ENCODE measurements around the gene ENC1.

ENC1 gene

DNA sequence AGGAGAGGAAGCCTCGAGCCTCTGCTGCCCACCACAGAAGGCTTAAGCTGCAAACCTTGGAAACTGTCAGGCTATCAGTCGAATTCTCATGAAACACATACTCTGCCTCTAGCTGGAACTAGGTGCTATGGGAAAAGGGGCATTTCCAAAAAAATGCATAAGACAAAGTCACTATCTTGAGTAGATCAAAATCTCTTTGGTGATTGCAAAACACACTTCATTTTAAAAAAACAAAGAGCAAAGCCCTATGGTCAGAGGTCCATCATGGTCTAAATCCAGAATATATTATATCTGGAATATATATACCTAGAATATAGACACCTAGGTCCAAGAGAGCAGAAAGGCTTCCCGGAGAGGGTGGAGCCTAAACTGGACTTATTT is 59.8 kb downstream of the ENC1 start:
- in situ Hi-C loops (cut with MboI; ENCODE audit: low sequenced_read_pairs) = no loop called here

DNA sequence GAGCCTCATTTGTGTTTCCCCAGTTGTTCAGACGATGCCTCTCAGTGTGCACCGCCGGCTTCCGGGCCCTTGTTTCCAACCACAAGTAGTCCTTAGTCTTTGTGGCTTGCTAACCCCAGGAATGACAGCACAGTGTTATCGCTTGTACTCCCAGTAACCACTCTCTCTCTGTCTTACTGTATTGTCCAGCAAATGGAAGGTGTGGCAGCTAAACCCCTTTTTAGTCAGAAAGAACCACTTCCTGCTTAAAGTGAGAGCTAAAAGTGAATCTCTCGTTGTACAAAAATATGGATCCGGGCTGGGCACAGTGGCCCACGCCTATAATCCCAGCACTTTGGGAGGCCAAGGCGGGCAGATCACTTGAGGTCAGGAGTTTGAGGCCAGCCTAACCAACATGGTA is 61.3 kb downstream of the ENC1 start:
- in situ Hi-C loops (cut with MboI; ENCODE audit: low sequenced_read_pairs) = no loop called here

DNA sequence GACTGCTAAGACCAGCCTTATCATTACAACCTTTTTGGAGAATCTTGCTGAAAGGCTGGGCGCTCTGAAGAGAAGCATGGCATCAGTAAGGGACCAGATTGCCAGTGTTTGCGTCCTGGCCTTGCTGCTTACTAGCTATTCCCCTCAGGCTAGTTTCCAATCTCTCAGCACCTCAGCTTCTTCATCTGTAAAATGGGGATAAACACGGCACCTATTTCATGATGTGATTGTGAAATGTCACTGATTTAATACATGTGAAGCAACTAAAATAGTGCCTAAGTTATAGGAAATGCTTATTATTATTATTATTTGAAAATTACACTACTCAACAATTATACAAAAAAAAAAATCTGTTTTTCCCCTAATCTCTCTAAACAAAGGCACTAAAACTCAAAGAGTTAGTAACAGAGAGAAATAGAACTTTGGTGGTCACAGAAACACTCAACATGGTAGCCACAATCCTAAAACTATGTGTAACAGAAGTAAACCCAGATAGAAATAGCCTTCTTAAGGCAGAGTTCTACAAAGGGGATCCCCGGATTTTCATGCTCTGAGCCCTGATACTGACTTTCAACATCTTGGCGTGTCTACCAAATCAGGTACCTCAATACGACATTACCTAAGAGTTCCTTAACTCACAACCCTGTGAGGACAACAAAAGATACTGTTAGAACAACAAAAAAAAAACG is 62.0 kb downstream of the ENC1 start:
- in situ Hi-C loops (cut with MboI; ENCODE audit: low sequenced_read_pairs) = no loop called here

Measured in HL-60/S4 (cell line).